Upper lobe of left lung (tissue), 6 donors: ENCODE data around the gene CYS1. TPM values are rescaled to one million over a fixed set of nuclear protein-coding genes. Genes with fewer than 3 reads are reported as not detected.

Experiments used
- ATAC-seq, 2 donors: fragments of 200-7000 bp; cut with Tn5 transposase; one replicate each; pipeline ENCODE4 v1.9.1; 2022; ENCODE audit warnings: mild to moderate bottlenecking in 2 of 2, moderate library complexity in 2 of 2; ENCODE audit not compliant: low FRiP score in 2 of 2
- DNase-seq, 2 donors: peaks; one replicate each; pipeline ENCODE4 v3.0.0-alpha.2; 2019 to 2020
- H3K27ac ChIP-seq, 4 donors: fragments of 200-600 bp; sonication (generic); one replicate each; pipeline ENCODE4 v1.5.1; 2016 to 2019
- H3K27me3 ChIP-seq, 4 donors: fragments of 200-600 bp; sonication (generic); one replicate each; pipeline ENCODE4 v1.5.1; 2017 to 2019
- H3K36me3 ChIP-seq, 4 donors: fragments of 200-600 bp; sonication (generic); one replicate each; pipeline ENCODE4 v1.5.1; 2016 to 2019
- H3K4me1 ChIP-seq, 4 donors: fragments of 200-600 bp; sonication (generic); one replicate each; pipeline ENCODE4 v1.5.1; 2018 to 2019
- H3K4me3 ChIP-seq, 4 donors: fragments of 200-600 bp; sonication (generic); one replicate each; pipeline ENCODE4 v1.5.1; 2017 to 2019; ENCODE audit warnings: mild to moderate bottlenecking in 2 of 4, moderate library complexity in 1 of 4
- H3K9me3 ChIP-seq, 4 donors: fragments of 200-600 bp; sonication (generic); one replicate each; pipeline ENCODE4 v1.5.1; 2018 to 2019
- EP300 ChIP-seq, 4 donors: sonication (generic); formaldehyde crosslinking; IDR thresholded peaks; one replicate each; pipeline ENCODE4 v1.5.1; 2017; ENCODE audit warnings: antibody characterized with exemption in 4 of 4, control low read depth in 2 of 4
- POLR2A ChIP-seq, 4 donors: fragments of 450-650 bp; IDR thresholded peaks; one replicate each; pipeline ENCODE4 v1.5.1; 2016 to 2017; ENCODE audit warnings: antibody characterized with exemption in 4 of 4, mild to moderate bottlenecking in 2 of 4
- POLR2AphosphoS5 ChIP-seq, 2 donors: sonication (generic); formaldehyde crosslinking; IDR thresholded peaks; one replicate each; pipeline ENCODE4 v1.5.1; 2017; ENCODE audit warnings: antibody characterized with exemption in 2 of 2
- WGBS, 2 donors: methylation state at CpG; one replicate each; pipeline ENCODE4 v1.1.5; 2017 to 2018; 5-methylcytosine and 5-hydroxymethylcytosine counted together
- total RNA-seq, 6 donors: library from RNA; depleted of rRNA in 4 of 6; stranded (reverse); fragments of >200 nt in 4 of 6; gene quantifications; one replicate each; pipeline versions ENCODE4 v1.1.0 to v1.2.1, GENCODE V29; 2016 to 2021
- TF ChIP-seq, protein P1 (sequence below), 6 experiments: fragments of 450-650 bp in 4 of 6; fragments of 200-600 bp in 2 of 6; sonication (generic) in 2 of 6; IDR thresholded peaks; one replicate each; pipeline ENCODE4 v1.5.1; 2016 to 2019; ENCODE audit warnings: antibody characterized with exemption in 6 of 6
- donor health status: DM: no; HTN: no; CAD: no; lungs with moderate emphysema.
- donor health status: DM: no; HTN: yes; CAD: no; lungs with severe emphysema.

The CYS1 gene
- total RNA-seq, 6 donors from 2014 or later = 1.0 to 8.2 (median 5.6) TPM

DNA sequence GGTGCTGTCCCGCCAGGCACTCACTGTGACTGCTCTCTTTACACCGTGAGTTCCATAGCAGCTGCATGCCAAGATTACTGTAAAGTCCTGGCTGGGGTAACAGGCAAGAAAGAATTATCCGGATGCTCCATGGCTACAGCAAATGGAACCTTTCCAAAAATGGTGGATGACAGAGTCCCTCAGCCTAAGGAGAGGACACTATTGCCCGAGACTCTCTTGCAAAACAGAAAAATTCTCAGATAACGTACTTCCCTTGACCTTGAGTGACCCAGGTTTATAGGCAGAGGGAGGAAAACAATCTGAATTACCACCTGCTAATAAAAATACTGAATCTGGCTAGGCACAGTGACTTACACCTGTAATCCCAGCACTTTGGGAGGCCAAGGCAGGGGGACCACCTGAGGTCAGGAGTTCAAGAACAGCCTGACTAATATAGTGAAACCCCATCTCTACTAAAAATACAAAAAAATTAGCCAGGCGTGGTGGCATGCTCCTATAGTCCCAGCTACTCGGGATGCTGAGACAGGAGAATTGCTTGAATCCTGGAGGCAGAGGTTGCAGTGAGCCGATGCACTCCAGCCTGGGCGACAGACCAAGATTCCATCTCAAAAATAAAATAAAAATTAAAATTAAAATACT, 4.5 kb downstream of the CYS1 start:
- no peak for TF ChIP-seq POLR2AphosphoS5 (IDR thresholded peaks at IDR 0.05)
- no peak for TF ChIP-seq POLR2A (IDR thresholded peaks at IDR 0.05)
- no peak for TF ChIP-seq EP300 (IDR thresholded peaks at IDR 0.05)
- TF ChIP-seq, protein P1, sequence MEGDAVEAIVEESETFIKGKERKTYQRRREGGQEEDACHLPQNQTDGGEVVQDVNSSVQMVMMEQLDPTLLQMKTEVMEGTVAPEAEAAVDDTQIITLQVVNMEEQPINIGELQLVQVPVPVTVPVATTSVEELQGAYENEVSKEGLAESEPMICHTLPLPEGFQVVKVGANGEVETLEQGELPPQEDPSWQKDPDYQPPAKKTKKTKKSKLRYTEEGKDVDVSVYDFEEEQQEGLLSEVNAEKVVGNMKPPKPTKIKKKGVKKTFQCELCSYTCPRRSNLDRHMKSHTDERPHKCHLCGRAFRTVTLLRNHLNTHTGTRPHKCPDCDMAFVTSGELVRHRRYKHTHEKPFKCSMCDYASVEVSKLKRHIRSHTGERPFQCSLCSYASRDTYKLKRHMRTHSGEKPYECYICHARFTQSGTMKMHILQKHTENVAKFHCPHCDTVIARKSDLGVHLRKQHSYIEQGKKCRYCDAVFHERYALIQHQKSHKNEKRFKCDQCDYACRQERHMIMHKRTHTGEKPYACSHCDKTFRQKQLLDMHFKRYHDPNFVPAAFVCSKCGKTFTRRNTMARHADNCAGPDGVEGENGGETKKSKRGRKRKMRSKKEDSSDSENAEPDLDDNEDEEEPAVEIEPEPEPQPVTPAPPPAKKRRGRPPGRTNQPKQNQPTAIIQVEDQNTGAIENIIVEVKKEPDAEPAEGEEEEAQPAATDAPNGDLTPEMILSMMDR (IDR thresholded peaks at IDR 0.05) = no peak
- ATAC-seq = no peak
- no peaks in the 10 kb centered on the region for H3K36me3 ChIP-seq
- peaks cover 10 to 28% (median 27%) of the 10 kb centered on the region in 4 donors for H3K4me1 ChIP-seq
- 64 to 76% methylated on average over 9 of the region's 9 CpGs for WGBS, 2 donors
- H3K4me3 ChIP-seq = no peak overlapping the region
- H3K9me3 ChIP-seq = no peaks in the 10 kb centered on the region
- H3K27ac ChIP-seq = no peak overlapping the region
- peaks cover 0 to 20% (median 8%) of the 10 kb centered on the region in 4 donors for H3K27me3 ChIP-seq
- no peak for DNase-seq

DNA sequence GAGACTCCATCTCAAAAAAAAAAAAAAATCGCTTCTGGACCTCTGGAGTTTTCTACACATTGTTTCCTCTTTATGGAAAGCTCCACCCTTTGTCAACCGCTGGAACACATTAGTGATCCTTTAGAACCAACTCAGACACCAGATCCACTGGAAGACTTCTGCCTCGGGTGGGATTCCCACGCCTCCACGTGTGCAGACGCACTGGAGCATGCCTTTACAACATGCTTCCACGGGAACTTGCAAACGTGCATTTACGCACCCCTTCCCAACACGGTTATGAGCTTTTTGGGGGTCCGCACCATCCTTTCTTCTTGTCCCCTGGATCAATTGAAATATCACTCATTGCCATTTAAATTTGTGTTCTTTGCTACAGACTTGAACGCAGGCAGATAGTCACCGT, 5.1 kb downstream of the CYS1 start:
- no peaks in the 10 kb centered on the region for H3K36me3 ChIP-seq
- no peak overlapping the region for H3K4me3 ChIP-seq
- H3K27me3 ChIP-seq = peaks cover 0 to 14% (median 4%) of the 10 kb centered on the region in 4 donors
- H3K9me3 ChIP-seq = no peaks in the 10 kb centered on the region
- ATAC-seq = no peak
- 80 to 88% methylated on average over 13 of the region's 13 CpGs for WGBS, 2 donors
- H3K4me1 ChIP-seq = peaks cover 5 to 22% (median 21%) of the 10 kb centered on the region in 4 donors
- DNase-seq = no peak
- H3K27ac ChIP-seq = no peak overlapping the region
- no peak for TF ChIP-seq EP300 (IDR thresholded peaks at IDR 0.05)

DNA sequence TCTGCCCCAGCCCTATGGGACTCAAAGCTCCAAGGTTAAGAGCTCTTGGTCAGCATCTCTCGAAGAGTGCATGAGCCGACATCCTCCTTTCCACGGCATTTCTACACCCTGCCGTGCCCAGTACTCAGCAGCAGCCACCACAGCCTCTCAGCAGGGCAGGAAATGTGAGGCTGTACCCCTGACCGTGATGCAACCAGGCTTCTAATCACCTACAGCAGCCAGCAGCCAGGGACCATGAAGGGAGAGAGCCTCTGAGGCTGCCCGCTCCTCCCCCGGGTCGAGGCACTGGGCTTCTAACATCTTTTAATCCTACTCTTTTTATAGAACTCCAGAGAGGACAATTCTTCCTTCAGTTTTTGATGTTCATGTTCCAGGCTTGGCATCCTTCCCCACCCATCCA, 6.5 kb downstream of the CYS1 start:
- peaks cover 5 to 11% (median 9%) of the 10 kb centered on the region in 4 donors for H3K4me1 ChIP-seq
- no peak overlapping the region for H3K27ac ChIP-seq
- no peaks in the 10 kb centered on the region for H3K9me3 ChIP-seq
- no peaks in the 10 kb centered on the region for H3K36me3 ChIP-seq
- no peak overlapping the region for H3K4me3 ChIP-seq
- DNase-seq = no peak
- no peaks in the 10 kb centered on the region for H3K27me3 ChIP-seq
- TF ChIP-seq, protein P1 (IDR thresholded peaks at IDR 0.05) = no peak
- TF ChIP-seq POLR2AphosphoS5 (IDR thresholded peaks at IDR 0.05) = no peak
- no peak for TF ChIP-seq EP300 (IDR thresholded peaks at IDR 0.05)
- TF ChIP-seq POLR2A (IDR thresholded peaks at IDR 0.05) = no peak
- no peak for ATAC-seq
- WGBS, 2 donors = 66 to 72% methylated on average over 8 of the region's 8 CpGs

DNA sequence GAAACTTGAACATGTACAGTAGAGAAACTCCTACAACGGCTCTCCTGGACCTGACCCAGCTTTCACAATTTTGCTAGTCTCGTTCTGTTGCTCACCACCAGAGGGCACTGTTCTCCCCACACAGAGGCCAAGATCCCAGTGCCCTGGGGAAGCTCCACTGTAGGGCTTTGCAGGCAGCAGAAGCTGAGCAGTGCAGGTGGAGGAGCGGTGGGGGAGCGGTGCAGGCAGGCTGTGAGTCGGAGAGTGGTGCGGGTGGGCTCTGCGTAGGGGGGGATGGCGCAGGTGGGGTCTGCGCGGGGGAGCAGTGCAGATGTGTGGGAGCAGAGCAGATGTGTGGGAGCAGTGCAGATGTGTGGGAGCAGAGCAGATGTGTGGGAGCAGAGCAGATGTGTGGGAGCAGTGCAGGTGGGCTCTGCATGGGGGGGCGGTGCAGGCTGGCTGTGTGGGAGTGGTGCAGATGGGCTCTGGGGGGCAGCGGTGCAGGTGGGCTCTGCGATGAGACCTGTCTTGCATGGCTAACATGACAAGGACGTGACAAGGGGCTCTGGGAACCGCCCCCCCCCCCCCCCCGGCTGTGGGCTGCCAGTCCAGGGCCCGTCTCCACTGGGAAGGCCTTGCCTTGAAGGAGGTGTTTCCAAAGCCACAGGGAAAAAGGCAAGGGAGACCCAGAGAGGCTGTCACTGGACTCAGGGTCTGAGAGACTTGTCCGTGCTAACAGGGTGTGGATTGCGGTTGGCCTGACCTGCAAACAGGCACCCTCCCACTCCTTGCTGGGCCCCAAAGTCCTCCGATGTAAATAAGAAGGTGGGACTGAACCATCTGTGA, 7.3 kb downstream of the CYS1 start:
- TF ChIP-seq EP300 (IDR thresholded peaks at IDR 0.05) = no peak
- TF ChIP-seq, protein P1 (IDR thresholded peaks at IDR 0.05) = peak; percentile 68 to 90 (median 84)
- TF ChIP-seq POLR2AphosphoS5 (IDR thresholded peaks at IDR 0.05) = no peak
- no peak for TF ChIP-seq POLR2A (IDR thresholded peaks at IDR 0.05)
- Histone ChIP-seq H3K9me3 (no peaks in the 10 kb centered on the region), H3K4me1 (peaks cover 5 to 9% (median 7%) of the 10 kb centered on the region in 4 donors), H3K36me3 (no peaks in the 10 kb centered on the region), H3K4me3 (no peak overlapping the region), H3K27me3 (no peaks in the 10 kb centered on the region), H3K27ac (no peak overlapping the region)
- ATAC-seq (peak; percentile 93 to 94), DNase-seq (peak in 1 of 2 donors; percentile 89)
- WGBS, 2 donors = 44 to 47% methylated on average over 14 to 17 of the region's 20 CpGs

DNA sequence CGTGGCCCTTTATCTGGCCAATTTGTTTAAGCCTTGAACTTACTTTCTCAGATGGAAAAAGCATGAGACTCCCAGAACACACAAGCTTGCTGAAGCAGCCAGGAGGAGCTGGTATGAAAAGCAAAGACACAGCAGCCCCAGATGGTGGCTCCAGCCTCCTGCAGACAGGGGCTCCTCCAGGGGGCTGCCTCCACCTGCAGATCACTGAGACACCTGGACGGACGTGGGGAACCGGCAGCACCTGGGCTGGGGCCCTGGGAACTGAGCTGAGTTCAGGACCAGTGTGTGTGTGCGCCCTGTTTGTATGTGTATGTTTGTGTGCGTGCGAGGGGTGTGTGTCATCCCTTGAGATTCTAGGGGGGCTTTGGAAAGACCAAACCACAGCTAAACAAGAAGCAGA, 8.6 kb downstream of the CYS1 start:
- WGBS, 2 donors = 90 to 98% methylated on average over 7 of the region's 7 CpGs
- no peak overlapping the region for H3K4me3 ChIP-seq
- no peaks in the 10 kb centered on the region for H3K9me3 ChIP-seq
- no peak for ATAC-seq
- H3K27ac ChIP-seq = no peak overlapping the region
- no peak for TF ChIP-seq EP300 (IDR thresholded peaks at IDR 0.05)
- no peak for TF ChIP-seq POLR2AphosphoS5 (IDR thresholded peaks at IDR 0.05)
- no peak for TF ChIP-seq POLR2A (IDR thresholded peaks at IDR 0.05)
- TF ChIP-seq, protein P1 (IDR thresholded peaks at IDR 0.05) = no peak
- H3K36me3 ChIP-seq = no peaks in the 10 kb centered on the region
- H3K27me3 ChIP-seq = no peaks in the 10 kb centered on the region
- peaks cover 5 to 9% (median 7%) of the 10 kb centered on the region in 4 donors for H3K4me1 ChIP-seq
- DNase-seq = no peak
